Heart right ventricle (tissue), 12 donors: ENCODE measurements around the gene LILRB3. TPM values are rescaled to one million over a fixed set of nuclear protein-coding genes. Genes with fewer than 3 reads are reported as not detected.

ENCODE experiments used
- polyA plus RNA-seq, 2 donors: library from polyadenylated mRNA; stranded (reverse); fragments of 200-250 nt; gene quantifications; one replicate each; pipeline ENCODE4 v1.2.3, GENCODE V29; 2013
- total RNA-seq, 10 donors: library from RNA; stranded (reverse); fragmentation: NEBNext Ultra II Directional in 3 of 10; extraction: Animal tissue kit (Norgen Biotek cat#: 25700) in 3 of 10; gene quantifications; one replicate each; pipeline versions ENCODE4 v1.2.1 to v1.2.4, GENCODE V29; 2021 to 2023
- donor health status: ischemic (EF 13 %, LVEDD 7.1; RV severe dilation, severe dysfunction).
- donor health status: healthy with polysubstance abuse.
- donor health status: DM: no; HTN: yes; CAD: no.
- donor health status: DM: no; HTN: no; CAD: no.
- donor health status: ischemic (EF 25% LVEDD 6.9; RV normal size, moderate dysfunction).
- donor health status: ischemic (EF 25% LVEDD 5.7; RV mildly dilated, moderate dysfunction).
- donor health status: healthy.
- donor health status: nonischemic (EF 11% LVEDD 7.7; RV severe dilation, severe dysfunction).
- donor health status: DM: yes; HTN: yes; CAD: no.
- donor health status: PGD.
- donor health status: ischemic (EF 29% LVEDD 5.4; RV normal size, mild dysfunction).
- donor health status: nonischemic (EF 23%, LVEDD 6.1; RV moderate dilation, normal function).

The LILRB3 gene
- total and polyA plus RNA-seq, 12 donors = 0.71 to 18.3 (median 2.3) TPM

Other genes with a start within 250 kb of the LILRB3 start
- gene CACNG6, start 231.4 kb downstream of the LILRB3 start, total RNA-seq = not detected
- not detected for gene CACNG6, start 231.4 kb downstream of the LILRB3 start, polyA plus RNA-seq
- gene VSTM1, start 159.1 kb downstream of the LILRB3 start, total RNA-seq = under 1 TPM in 2 of 10 donors, not detected in 8; 0.33 to 0.60 TPM
- not detected for gene VSTM1, start 159.1 kb downstream of the LILRB3 start, polyA plus RNA-seq
- gene TARM1, start 141.6 kb downstream of the LILRB3 start, total RNA-seq = not detected
- gene TARM1, start 141.6 kb downstream of the LILRB3 start, polyA plus RNA-seq = not detected
- gene OSCAR, start 122.2 kb downstream of the LILRB3 start, total RNA-seq = 1 to 10 TPM in 3 of 10 donors, under 1 TPM in 6, not detected in 1; 0.23 to 5.3 (median 0.40) TPM
- 1 to 10 TPM in 1 of 2 donors, under 1 TPM in 1; 0.22 to 1.0 TPM for gene OSCAR, start 122.2 kb downstream of the LILRB3 start, polyA plus RNA-seq
- 100 to 1,000 TPM; 239 to 518 (median 360) TPM for gene NDUFA3, start 120.2 kb downstream of the LILRB3 start, total RNA-seq
- gene NDUFA3, start 120.2 kb downstream of the LILRB3 start, polyA plus RNA-seq = 1,000 to 10,000 TPM in 1 of 2 donors, 100 to 1,000 TPM in 1; 335 to 3,395 TPM
- gene TFPT, start 107.3 kb downstream of the LILRB3 start, total RNA-seq = 10 to 100 TPM; 11.0 to 16.8 (median 12.9) TPM
- gene TFPT, start 107.3 kb downstream of the LILRB3 start, polyA plus RNA-seq = 10 to 100 TPM; 26.0 to 33.8 TPM
- 10 to 100 TPM; 35.9 to 46.4 (median 43.0) TPM for gene PRPF31, start 107.3 kb downstream of the LILRB3 start, total RNA-seq
- gene PRPF31, start 107.3 kb downstream of the LILRB3 start, polyA plus RNA-seq = 10 to 100 TPM; 52.1 to 52.8 TPM
- 10 to 100 TPM; 16.0 to 25.9 (median 20.9) TPM for gene CNOT3, start 85.2 kb downstream of the LILRB3 start, total RNA-seq
- gene CNOT3, start 85.2 kb downstream of the LILRB3 start, polyA plus RNA-seq = 10 to 100 TPM; 14.5 to 27.8 TPM
- 1 to 10 TPM; 5.4 to 8.4 (median 6.9) TPM for gene LENG1, start 63.3 kb downstream of the LILRB3 start, total RNA-seq
- gene LENG1, start 63.3 kb downstream of the LILRB3 start, polyA plus RNA-seq = 10 to 100 TPM; 14.6 to 16.9 TPM
- gene TMC4, start 49.8 kb downstream of the LILRB3 start, total RNA-seq = 1 to 10 TPM in 9 of 10 donors, under 1 TPM in 1; 0.59 to 5.5 (median 2.1) TPM
- 10 to 100 TPM in 1 of 2 donors, 1 to 10 TPM in 1; 1.6 to 11.6 TPM for gene TMC4, start 49.8 kb downstream of the LILRB3 start, polyA plus RNA-seq
- gene MBOAT7, start 33.4 kb downstream of the LILRB3 start, total RNA-seq = 10 to 100 TPM; 12.3 to 29.4 (median 15.5) TPM
- 10 to 100 TPM in 1 of 2 donors, 1 to 10 TPM in 1; 7.7 to 17.0 TPM for gene MBOAT7, start 33.4 kb downstream of the LILRB3 start, polyA plus RNA-seq
- gene TSEN34, start 31.7 kb downstream of the LILRB3 start, total RNA-seq = 10 to 100 TPM; 12.1 to 24.0 (median 19.3) TPM
- 10 to 100 TPM in 1 of 2 donors, 1 to 10 TPM in 1; 5.6 to 38.0 TPM for gene TSEN34, start 31.7 kb downstream of the LILRB3 start, polyA plus RNA-seq
- gene RPS9, start 22.1 kb downstream of the LILRB3 start, total RNA-seq = 100 to 1,000 TPM; 550 to 734 (median 603) TPM
- 1,000 to 10,000 TPM; 1,335 to 2,571 TPM for gene RPS9, start 22.1 kb downstream of the LILRB3 start, polyA plus RNA-seq
- 1 to 10 TPM in 6 of 10 donors, under 1 TPM in 3, not detected in 1; 0.48 to 9.4 (median 1.3) TPM for gene LILRA6, start 19.8 kb upstream of the LILRB3 start, total RNA-seq
- gene LILRA6, start 19.8 kb upstream of the LILRB3 start, polyA plus RNA-seq = 1 to 10 TPM; 1.1 to 1.5 TPM
- 10 to 100 TPM in 2 of 10 donors, 1 to 10 TPM in 8; 1.6 to 10.6 (median 3.2) TPM for gene LILRB5, start 34.3 kb upstream of the LILRB3 start, total RNA-seq
- gene LILRB5, start 34.3 kb upstream of the LILRB3 start, polyA plus RNA-seq = 1 to 10 TPM; 1.8 to 9.1 TPM
- 10 to 100 TPM in 1 of 10 donors, 1 to 10 TPM in 9; 1.1 to 20.1 (median 2.0) TPM for gene LILRB2, start 58.1 kb upstream of the LILRB3 start, total RNA-seq
- gene LILRB2, start 58.1 kb upstream of the LILRB3 start, polyA plus RNA-seq = 1 to 10 TPM; 2.6 to 2.8 TPM
- 1 to 10 TPM in 6 of 10 donors, under 1 TPM in 4; 0.26 to 8.5 (median 1.3) TPM for gene LILRA5, start 90.2 kb upstream of the LILRB3 start, total RNA-seq
- 1 to 10 TPM in 1 of 2 donors, under 1 TPM in 1; 0.37 to 3.7 TPM for gene LILRA5, start 90.2 kb upstream of the LILRB3 start, polyA plus RNA-seq
- 1 to 10 TPM in 1 of 10 donors, not detected in 9; 1.6 TPM for gene LILRA4, start 116.2 kb upstream of the LILRB3 start, total RNA-seq
- not detected for gene LILRA4, start 116.2 kb upstream of the LILRB3 start, polyA plus RNA-seq
- gene LAIR1, start 141.9 kb upstream of the LILRB3 start, total RNA-seq = 10 to 100 TPM in 2 of 10 donors, 1 to 10 TPM in 8; 2.1 to 36.3 (median 4.1) TPM
- 1 to 10 TPM; 5.1 to 5.3 TPM for gene LAIR1, start 141.9 kb upstream of the LILRB3 start, polyA plus RNA-seq
- 1 to 10 TPM in 5 of 10 donors, under 1 TPM in 5; 0.37 to 4.3 (median 1.0) TPM for gene TTYH1, start 192.5 kb upstream of the LILRB3 start, total RNA-seq
- 1 to 10 TPM; 1.8 to 3.1 TPM for gene TTYH1, start 192.5 kb upstream of the LILRB3 start, polyA plus RNA-seq
- 10 to 100 TPM; 45.5 to 76.2 (median 56.8) TPM for gene LENG8, start 226.2 kb upstream of the LILRB3 start, total RNA-seq
- 100 to 1,000 TPM in 1 of 2 donors, 10 to 100 TPM in 1; 34.3 to 194 TPM for gene LENG8, start 226.2 kb upstream of the LILRB3 start, polyA plus RNA-seq
- 1 to 10 TPM; 1.0 to 4.2 (median 1.5) TPM for gene LENG9, start 240.8 kb upstream of the LILRB3 start, total RNA-seq
- 1 to 10 TPM; 1.6 to 2.6 TPM for gene LENG9, start 240.8 kb upstream of the LILRB3 start, polyA plus RNA-seq